ENCODE measurements around the gene UBA1. TPM values are rescaled to one million over a fixed set of nuclear protein-coding genes. Genes with fewer than 3 reads are reported as not detected.

Gene UBA1
- total and polyA plus RNA-seq, 10 of the 15 experiments (the other 5 are each of a cell fraction or from before 2014, with no cell fraction given), result 60.4 to 314 (median 216) TPM

DNA sequence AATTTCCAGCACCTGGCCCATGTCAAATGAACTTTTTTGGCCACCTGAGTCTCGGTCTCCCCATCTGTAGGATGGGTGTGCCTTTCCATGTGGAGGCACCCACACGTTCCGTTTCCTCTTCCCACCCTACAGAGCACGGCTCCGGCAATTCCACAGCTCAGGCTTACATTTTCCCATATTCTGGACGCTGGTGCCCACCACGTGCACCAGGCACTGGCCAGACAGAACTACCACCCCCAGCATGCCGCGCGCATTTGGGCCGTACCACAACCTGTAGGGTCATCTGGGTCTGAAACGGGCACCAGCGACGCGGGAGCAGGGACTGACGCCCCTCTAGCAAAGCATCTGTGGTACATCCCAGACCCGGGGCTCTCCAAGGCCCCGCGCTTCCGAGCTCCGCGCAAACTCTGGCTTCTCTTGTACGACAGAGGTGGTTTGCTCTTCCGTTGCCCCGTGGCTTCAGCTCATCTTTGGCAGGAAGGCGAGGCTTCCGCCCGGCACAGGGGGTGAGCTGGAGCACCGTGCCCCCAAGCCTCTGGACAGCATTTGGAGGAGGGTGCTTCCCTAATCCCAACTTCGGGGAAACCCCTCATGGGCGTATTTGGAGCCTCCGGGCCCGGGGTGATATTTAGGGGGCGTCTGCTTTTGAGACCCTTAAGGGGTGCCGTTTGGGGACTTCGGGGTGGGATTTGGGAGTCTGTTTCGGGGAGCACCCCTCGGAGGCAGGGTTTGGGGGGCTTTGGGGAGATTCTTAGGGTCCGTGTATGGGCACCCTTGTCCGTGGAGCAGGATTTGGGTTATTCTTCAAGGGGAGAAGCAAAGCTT lies 3.0 kb upstream of the UBA1 start (continued):
- TF ChIP-seq, protein P1, sequence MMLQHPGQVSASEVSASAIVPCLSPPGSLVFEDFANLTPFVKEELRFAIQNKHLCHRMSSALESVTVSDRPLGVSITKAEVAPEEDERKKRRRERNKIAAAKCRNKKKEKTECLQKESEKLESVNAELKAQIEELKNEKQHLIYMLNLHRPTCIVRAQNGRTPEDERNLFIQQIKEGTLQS (IDR thresholded peaks at IDR 0.05; ENCODE audit: borderline replicate concordance, extremely low read depth, low read depth, low read length), result no peak
- TF ChIP-seq SRF (IDR thresholded peaks at IDR 0.05; ENCODE audit: low read depth in 2 of 2, low read length in 2 of 2), result 0 out of 4 replicates have a peak, but pooled peaks of 1 of the 2 experiments have one; percentile 11
- TF ChIP-seq POLR2A (IDR thresholded peaks at IDR 0.05; ENCODE audit: low read depth, low read length), result peak; percentile 92
- TF ChIP-seq CBFB (IDR thresholded peaks at IDR 0.05; ENCODE audit: low read depth), result 0 out of 2 replicates have a peak, but pooled peaks have one; percentile 17
- no peak for TF ChIP-seq WRNIP1 (IDR thresholded peaks at IDR 0.05; ENCODE audit: borderline replicate concordance, low read depth, low read length)
- no peak for TF ChIP-seq ESRRA (IDR thresholded peaks at IDR 0.05; ENCODE audit: low read length)
- TF ChIP-seq TCF3 (IDR thresholded peaks at IDR 0.05; ENCODE audit: borderline replicate concordance, insufficient read depth, low read depth, low read length), result no peak
- peak; percentile 95 to 97 for TF ChIP-seq BHLHE40 (IDR thresholded peaks at IDR 0.05; ENCODE audit: borderline replicate concordance in 1 of 2, low read depth in 2 of 2, low read length in 1 of 2)
- TF ChIP-seq HDAC6 (IDR thresholded peaks at IDR 0.05; ENCODE audit: unreplicated experiment), result no peak
- TF ChIP-seq TAF1 (IDR thresholded peaks at IDR 0.05; ENCODE audit: borderline replicate concordance, low read depth, low read length), result 0 out of 2 replicates have a peak, but pooled peaks have one; percentile 74
- TF ChIP-seq MYC (IDR thresholded peaks at IDR 0.05; ENCODE audit: insufficient read depth, insufficient read length, insufficient replicate concordance, low read length, severe bottlenecking), result peak; percentile 85
- no peak for TF ChIP-seq EP300 (IDR thresholded peaks at IDR 0.05; ENCODE audit: borderline replicate concordance in 1 of 2, control insufficient read depth in 1 of 2, low read depth in 2 of 2, low read length in 2 of 2)
- TF ChIP-seq HDAC2 (IDR thresholded peaks at IDR 0.05), result no peak
- no peak for TF ChIP-seq ZNF622 (IDR thresholded peaks at IDR 0.05)
- TF ChIP-seq FOS (IDR thresholded peaks at IDR 0.05; ENCODE audit: borderline replicate concordance, extremely low read depth, insufficient read length), result no peak
- TF ChIP-seq GABPA (IDR thresholded peaks at IDR 0.05; ENCODE audit: low read depth), result no peak
- TF ChIP-seq, protein P2, sequence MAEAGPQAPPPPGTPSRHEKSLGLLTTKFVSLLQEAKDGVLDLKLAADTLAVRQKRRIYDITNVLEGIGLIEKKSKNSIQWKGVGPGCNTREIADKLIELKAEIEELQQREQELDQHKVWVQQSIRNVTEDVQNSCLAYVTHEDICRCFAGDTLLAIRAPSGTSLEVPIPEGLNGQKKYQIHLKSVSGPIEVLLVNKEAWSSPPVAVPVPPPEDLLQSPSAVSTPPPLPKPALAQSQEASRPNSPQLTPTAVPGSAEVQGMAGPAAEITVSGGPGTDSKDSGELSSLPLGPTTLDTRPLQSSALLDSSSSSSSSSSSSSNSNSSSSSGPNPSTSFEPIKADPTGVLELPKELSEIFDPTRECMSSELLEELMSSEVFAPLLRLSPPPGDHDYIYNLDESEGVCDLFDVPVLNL (IDR thresholded peaks at IDR 0.05; ENCODE audit: low read depth, low read length), result no peak
- peak; percentile 10 for TF ChIP-seq RELA (IDR thresholded peaks at IDR 0.05; ENCODE audit: borderline replicate concordance, partially characterized antibody)
- TF ChIP-seq RUNX3 (IDR thresholded peaks at IDR 0.05; ENCODE audit: low read length), result no peak; the same call in 1 of the 2 replicates
- no peak for TF ChIP-seq NR2F1 (conservative IDR thresholded peaks at IDR 0.05)
- TF ChIP-seq GATAD2B (conservative IDR thresholded peaks at IDR 0.05; ENCODE audit: low read depth), result no peak
- TF ChIP-seq, protein P3, sequence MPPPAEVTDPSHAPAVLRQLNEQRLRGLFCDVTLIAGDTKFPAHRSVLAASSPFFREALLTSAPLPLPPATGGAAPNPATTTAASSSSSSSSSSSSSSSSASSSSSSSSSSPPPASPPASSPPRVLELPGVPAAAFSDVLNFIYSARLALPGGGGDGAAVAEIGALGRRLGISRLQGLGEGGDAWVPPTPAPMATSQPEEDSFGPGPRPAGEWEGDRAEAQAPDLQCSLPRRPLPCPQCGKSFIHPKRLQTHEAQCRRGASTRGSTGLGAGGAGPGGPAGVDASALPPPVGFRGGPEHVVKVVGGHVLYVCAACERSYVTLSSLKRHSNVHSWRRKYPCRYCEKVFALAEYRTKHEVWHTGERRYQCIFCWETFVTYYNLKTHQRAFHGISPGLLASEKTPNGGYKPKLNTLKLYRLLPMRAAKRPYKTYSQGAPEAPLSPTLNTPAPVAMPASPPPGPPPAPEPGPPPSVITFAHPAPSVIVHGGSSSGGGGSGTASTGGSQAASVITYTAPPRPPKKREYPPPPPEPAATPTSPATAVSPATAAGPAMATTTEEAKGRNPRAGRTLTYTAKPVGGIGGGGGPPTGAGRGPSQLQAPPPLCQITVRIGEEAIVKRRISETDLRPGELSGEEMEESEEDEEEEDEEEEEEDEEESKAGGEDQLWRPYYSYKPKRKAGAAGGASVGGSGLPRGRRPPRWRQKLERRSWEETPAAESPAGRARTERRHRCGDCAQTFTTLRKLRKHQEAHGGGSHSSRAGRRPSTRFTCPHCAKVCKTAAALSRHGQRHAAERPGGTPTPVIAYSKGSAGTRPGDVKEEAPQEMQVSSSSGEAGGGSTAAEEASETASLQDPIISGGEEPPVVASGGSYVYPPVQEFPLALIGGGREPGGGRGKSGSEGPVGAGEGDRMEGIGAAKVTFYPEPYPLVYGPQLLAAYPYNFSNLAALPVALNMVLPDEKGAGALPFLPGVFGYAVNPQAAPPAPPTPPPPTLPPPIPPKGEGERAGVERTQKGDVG (CRISPR knock-in tag; IDR thresholded peaks at IDR 0.05), result no peak
- TF ChIP-seq CBX3 (IDR thresholded peaks at IDR 0.05; ENCODE audit: borderline replicate concordance, low read depth), result no peak
- TF ChIP-seq, protein P4, sequence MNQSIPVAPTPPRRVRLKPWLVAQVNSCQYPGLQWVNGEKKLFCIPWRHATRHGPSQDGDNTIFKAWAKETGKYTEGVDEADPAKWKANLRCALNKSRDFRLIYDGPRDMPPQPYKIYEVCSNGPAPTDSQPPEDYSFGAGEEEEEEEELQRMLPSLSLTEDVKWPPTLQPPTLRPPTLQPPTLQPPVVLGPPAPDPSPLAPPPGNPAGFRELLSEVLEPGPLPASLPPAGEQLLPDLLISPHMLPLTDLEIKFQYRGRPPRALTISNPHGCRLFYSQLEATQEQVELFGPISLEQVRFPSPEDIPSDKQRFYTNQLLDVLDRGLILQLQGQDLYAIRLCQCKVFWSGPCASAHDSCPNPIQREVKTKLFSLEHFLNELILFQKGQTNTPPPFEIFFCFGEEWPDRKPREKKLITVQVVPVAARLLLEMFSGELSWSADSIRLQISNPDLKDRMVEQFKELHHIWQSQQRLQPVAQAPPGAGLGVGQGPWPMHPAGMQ (IDR thresholded peaks at IDR 0.05; ENCODE audit: borderline replicate concordance), result no peak

All from GM12878 (cell line).